Endothelial cell of hepatic sinusoid (primary cell): ENCODE results near the gene SETD5.

Experiments used
- in situ Hi-C: cut with HindIII; loops from 2 replicates; pipeline ENCODE4 v1.10.0; 2017; ENCODE audit warnings: low sequenced_read_pairs

SETD5 gene

DNA sequence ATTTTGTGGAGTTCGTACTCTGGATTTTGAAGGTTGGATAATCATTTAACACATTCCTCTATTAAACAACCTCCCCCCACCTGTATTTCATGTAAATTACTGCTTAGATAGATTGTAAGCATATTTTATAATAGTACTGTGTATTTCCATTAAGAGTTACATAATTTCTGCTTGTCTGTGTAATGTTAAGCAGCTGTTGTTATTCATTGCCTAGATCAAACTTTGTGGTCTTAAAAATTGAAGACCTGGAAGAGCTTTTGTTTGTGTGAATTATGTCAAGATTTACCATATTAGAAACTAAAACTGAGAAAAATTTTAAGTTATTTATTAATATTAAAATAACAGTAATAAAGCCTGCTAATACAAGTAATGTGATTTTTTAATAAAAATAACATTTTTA, 11.1 kb downstream of the SETD5 start:
- in situ Hi-C loops, result no loop called here

DNA sequence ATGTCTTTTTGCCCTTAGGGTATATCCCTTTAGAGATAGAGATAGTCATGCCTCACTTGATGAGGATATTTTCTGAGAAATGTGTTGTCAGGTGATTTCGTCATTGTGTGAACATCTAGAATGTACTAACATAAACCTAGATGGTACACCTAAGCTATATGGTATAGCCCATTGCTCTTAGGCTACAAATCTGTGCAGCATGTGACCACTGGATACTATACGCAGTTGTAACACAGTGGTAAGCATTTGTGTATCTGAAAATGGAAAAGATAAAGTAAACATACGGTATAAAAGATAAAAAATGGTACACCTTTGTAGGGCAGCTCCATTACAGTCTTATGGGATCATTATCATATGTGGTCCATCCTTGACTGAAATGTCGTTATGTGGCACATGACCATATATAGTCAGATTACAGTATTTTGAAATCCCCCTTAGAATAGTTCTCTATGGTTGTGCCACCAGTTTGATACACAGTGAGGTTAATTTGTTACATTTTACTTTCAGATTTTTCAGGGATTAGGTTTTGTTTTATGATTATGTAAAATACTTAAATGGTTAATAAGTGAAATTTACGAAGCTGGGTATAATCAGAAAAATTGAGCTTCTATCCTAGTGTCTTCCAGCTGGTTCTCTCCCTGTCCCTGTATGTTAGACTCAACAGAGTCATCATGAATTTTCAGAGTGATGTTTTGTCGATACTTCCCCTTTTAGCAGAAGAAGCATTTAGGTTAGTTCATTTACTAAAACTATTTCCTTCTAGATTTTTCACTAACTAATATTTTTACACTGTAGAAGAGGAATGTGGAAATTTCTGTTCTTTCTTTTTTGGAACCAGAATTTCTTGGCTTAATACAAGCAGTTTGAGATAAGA, 12.8 kb downstream of the SETD5 start:
- in situ Hi-C loops, result no loop called here

DNA sequence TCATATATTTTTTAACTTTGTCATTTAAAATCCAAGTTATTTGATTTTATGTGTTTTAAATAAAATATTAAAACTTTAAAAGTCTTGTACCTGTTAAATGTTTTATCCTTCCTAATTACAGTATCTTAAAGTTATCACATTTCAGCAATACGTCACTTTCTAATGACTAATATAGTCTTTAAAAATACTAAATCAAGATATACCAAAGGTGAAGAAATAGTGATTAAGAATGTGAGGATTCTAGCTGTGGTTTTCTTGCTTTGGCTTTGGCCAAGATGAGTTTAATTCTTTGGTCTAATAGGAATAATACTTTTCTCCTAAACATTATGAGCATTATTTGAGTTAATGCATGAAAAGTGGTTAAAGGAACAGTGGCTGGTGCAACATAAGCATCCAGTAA, 13.9 kb downstream of the SETD5 start:
- in situ Hi-C loops, result no loop called here

DNA sequence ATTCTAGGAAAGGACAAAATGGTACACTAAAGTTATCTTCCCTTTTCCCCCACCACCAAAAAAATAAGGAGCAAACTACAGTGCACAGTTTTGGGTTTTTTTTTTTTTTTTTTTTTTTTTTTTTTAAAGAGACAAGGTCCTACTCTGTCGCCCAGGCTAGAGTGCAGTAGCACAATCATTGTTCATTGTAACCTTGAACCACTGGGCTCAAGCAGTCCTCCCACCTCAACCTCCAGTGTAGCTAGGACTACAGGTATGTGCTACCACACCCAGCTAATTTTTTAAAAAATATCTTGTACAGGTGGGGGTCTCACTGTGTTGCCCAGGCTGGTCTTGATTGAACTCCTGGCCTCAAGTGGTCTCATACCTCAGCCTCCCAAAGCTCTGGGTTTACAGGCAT, 14.9 kb downstream of the SETD5 start:
- in situ Hi-C loops, result no loop called here

DNA sequence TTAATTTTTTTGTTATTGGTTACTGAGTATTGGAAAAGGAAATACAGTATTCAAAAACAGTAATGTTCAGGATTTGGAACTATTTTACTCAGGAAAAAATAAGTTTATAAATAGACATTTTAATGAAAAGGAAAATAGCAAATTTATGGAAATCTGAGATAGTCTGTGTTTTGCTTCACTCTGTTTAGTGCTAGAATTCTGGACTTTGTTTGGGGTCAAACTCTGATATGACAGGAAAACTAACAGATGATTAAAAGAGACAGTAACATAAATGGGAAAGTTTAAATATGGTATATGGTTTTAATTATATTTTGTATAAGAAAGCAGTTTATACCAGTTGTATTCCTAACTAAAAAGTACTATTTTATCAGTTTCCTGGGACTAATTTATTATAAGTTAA, 17.4 kb downstream of the SETD5 start:
- in situ Hi-C loops, result no loop called here

DNA sequence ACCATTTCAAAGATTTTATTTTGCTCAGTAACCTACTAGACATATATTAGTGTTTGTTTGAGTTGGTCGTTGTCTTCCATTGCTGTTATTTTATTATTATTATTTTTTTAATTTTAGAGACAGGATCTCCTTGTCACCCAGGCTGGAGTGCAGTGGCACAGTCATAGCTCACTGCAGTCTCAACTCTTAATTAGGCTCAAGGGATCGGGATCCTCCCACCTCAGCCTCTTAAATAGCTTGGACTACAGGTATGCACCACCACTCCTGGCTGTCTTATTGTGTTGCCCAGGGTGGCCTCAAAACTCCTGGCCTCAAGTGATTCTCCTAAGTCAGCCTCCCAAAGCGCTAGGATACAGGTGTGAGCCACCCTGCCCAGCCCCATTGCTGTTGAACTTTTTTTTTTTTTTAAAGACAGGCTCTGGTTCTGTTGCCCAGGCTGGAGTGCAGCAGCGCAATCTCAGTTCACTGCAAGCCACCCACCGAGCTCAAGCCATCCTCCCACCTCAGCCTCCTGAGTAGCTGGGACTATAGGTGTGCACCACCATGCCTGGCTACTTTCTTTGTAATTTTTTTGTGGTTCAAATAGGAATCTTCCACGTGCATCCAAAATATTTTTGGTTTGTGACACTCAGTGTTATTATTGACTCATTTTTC, 18.2 kb downstream of the SETD5 start:
- in situ Hi-C loops, result no loop called here

DNA sequence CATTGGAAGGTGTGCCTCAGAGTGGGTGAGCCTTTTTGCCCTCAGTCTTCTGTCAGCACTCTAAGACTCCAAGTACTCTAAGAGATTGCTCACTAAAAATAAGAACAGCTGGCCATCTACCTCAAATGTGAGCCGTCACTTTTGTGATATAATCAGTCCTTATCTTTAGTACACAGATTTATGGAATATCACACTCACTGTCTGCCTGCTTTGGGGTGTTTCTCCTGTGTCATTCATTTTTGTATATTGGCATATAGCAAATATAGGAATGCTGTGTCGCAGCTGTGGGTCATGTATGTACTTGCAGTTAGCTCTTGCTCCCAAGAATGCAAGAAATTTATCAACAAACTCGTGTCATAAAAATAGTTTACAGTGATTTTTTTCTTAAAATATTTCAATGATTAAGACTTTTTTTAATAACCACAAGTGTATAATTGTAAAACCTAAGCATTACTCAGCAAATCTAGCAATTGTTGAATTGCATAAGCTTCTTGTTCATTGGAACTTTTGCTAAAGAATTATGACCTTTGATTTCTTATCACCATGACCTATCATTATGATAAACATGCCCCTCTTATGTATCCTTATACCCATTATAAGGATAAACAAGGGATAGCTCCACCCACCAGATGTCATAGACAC, 18.8 kb downstream of the SETD5 start:
- in situ Hi-C loops, result no loop called here

DNA sequence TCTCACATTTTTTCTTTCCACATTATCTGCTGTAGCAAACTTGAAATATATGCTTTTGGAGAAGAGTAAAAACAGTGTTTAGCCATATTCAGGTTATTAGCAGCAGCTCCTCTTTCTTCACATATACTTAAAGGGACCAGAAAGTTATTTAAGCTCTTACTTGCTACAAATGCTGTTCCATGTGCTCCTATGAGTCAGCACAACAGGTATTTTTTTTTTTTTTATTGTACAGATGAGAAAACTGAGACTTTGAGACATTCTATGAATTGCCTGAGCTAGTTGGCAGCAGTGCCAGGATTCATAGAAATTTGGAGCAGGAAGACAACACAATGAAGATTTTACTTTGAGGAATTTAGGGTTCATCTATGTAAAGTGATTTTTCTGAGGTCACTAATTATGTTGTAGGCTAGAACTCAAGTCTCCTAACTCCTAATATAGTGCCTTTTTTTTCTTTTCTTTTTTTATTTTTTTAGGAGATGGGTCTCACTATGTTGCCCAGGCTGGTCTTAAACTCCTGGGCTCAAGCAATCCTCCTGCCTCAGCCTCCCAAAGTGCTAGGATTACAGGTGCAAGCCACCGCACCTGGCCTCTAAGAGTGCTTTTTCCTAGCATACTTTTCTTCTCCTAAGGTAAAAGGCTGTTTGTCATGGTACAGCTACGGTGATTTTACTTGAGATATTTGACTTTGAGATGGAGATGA, 23.6 kb downstream of the SETD5 start:
- in situ Hi-C loops, result no loop called here

DNA sequence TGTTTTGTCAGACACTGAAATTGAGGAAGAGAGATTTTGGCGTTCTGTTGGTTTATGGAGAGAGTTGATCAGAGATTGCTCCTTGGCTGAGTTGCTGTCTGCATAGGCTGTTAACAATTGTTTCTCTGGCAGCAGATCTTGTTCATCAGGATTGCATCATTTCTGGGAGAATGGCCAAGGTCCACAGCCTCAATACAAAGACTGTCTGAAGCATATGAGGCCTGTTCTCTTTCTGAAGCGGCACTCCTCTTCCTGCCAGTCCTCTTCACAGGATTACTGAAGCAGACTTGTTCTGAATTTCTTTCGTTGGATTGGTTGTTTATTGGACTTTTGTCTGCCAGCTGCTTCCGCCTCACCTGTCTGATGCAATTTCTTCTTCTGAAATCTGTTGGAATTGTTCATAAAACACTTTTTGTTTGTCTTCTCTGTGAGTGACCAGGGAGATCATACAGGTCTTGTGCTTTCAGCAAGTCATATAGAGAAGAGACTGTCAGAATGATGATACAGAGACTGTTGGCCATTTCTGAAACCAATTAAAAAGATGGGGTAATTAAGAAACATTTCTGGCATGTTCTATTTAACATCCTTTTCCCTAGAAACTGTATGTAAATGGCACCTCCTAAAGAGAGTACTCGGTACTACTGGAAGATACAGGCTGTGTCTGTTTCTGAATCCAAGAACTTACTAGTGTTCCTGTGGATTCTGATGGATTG, 25.5 kb downstream of the SETD5 start:
- in situ Hi-C loops, result no loop called here

DNA sequence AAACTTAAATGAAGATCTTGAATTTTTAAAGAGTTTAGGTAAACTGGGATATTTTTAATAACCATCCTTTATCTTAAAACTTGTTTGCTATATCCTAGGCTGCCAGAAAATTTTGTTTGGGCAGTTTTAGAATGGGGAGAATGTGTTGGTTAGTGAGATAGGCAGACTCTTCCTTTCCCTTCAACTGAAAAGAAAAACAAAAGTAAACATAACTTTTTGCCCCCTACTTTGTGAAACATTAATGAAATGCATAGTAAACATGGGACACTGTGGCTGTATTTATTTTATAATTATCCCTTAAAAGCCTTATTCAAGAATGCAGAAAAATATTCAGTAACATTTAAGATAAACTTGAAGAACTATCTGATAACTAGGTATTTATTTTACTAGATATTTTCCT, 31.0 kb downstream of the SETD5 start:
- in situ Hi-C loops, result no loop called here

DNA sequence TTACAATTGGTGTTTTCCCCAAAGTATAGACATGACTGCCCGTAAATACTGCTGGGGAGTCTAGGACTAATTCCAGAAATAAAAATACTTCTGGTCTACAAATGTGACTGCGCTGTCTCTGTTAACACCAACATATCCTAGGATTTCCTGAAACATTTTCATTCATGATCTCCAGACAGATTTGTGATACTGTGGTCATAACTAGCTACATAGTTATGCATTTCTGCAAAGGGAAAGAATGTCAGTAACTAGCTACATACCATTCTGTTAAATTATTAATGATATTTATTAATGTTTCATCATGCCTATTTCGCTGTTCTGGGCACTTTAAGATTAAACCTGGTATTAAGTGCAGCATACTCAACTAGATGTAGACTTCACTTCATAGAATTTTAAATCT, 33.3 kb downstream of the SETD5 start:
- in situ Hi-C loops, result no loop called here

DNA sequence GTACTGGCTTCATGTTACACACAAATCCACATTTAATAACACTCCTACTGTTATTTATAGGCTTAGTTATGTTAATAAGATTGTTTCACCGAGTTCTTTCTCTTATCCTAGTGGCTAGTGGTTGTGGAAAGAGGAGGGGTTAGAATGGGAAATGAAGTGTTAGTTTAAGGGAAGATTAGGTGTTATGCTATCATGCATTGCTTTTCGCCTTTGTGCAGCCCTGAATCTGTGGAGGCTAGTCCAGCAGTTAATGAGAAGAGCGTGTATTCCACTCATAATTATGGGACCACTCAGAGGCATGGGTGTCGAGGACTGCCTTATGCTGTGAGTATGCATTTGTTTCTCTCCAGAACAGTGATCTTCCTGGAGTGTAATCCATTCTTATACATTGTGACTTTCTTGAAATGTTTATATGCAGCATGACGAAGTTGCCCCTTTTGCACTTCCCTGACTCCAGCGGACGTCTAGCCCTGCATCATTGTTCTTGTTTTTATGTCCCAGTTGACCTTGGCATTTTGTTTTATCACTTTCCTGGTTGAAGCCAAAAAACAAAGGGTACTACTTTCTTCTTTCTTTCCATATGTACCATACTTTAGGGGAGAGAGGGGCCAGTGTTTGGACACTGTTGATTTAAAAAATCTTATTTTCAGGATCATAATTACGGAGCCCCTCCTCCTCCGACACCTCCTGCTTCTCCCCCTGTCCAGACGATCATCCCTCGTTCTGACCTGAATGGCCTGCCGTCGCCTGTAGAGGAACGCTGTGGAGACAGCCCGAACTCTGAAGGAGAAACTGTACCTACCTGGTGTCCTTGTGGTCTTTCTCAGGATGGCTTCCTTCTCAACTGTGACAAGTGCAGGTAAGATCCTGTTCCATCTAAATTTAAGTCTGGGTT, 36.5 kb downstream of the SETD5 start:
- in situ Hi-C loops, result no loop called here

DNA sequence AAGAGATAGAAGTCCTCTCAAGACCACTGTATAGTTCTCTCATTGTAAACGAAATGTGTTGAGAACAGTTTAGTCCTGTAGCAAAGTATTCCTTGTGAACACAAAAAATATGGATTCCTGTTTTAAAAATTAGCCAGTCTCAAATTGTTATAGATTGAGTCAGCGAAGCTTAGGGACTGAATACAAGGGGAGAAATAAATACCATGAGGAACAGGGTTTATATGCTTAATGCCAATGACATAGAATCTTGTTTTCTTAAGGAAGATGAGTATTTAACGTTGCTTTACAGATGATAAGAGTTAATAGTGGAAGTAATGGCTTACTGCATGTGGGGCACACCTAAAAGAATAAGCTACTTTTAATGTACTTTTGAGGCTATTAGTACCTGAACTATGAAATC, 37.9 kb downstream of the SETD5 start:
- in situ Hi-C loops, result no loop called here

DNA sequence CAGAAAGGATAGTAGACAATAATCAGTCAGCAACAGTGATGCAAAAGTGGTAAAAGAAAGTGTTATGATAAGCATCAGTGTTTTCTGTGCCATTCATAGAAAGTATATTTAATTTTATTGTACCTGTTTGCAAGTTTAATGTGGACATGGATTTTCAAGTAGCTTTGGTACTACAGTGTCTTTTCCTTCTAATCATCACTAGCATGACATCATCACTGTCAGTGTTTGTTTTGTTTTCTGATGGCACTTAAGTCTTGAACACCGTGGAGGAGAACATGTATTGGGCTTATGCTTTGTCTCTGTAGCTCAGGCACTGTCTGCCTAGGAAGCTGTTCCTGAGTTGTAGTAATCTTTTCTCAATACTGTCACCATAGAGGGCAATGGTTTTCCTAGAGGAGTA, 41.9 kb downstream of the SETD5 start:
- in situ Hi-C loops, result no loop called here

DNA sequence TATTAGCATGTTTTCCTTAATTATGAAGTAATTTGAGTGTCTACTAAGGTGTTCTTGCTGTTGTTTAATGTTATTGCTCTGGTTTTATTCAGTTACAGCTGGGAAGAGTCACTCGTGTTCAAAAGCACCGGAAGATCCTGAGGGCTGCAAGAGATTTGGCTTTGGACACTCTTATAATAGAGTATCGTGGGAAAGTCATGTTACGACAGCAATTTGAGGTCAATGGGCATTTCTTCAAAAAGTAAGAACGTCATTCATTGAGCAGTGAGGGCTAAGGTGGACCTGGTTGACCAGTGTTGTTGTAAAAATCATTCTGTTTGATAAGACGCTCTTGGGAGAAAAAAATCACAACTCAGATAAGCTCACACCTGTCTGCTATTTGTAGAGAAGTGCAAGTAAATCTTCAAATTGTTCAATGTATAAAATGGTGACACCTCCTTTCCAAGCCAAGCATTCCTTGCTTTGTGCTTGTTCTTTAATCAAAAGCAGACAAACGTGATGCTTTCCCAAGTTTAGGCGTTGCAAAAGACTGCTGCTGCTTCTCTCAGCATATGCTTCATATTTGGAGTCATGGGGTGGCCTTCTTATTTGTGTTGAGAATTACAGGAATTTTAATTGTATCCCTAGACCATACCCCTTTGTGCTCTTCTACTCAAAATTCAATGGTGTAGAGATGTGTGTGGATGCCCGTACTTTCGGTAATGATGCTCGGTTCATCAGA, 44.2 kb downstream of the SETD5 start:
- in situ Hi-C loops, result no loop called here

DNA sequence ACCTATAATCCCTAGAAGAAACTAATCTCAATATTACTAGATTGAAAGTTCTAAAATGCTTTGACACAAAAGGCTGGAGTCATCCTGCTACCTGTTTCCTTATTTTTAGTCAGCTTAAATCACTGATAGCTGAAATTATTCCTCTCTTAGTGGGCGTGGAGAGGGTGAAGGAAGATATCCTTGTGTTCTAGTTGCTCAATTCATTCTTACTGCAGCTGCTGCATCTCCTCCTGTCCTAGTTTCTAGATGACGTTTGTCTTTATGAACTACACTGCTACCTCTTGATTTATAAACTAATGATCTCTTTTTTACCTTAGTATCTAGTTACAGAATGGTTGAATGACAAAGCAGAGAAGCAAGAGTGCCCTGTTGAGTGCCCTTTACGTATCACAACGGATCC, 50.7 kb downstream of the SETD5 start:
- in situ Hi-C loops, result loop anchor here (5.0 kb wide), 2 partner anchors 34 to 71 kb away; no protein-coding TSS in a partner anchor

DNA sequence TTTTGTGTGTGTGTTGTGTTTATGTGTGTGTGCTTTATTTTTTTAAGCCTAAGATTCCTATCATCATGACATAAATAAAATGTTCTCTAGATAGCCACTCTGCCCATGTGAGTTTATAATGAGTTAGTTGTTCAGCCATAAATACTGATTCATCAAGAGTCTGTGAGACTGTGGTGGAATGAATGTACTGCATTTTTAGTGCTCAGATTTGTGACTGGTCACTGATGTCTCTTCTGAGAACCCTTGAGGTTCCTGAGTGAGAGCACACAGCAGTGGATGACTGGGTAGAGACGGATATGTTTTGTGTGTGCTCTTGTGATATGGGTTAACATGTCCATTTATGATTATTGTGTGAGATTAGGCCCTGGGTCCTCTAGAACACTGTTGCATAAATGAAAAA, 51.2 kb downstream of the SETD5 start:
- in situ Hi-C loops, result loop anchor here (5.0 kb wide), 2 partner anchors 34 to 71 kb away; no protein-coding TSS in a partner anchor

DNA sequence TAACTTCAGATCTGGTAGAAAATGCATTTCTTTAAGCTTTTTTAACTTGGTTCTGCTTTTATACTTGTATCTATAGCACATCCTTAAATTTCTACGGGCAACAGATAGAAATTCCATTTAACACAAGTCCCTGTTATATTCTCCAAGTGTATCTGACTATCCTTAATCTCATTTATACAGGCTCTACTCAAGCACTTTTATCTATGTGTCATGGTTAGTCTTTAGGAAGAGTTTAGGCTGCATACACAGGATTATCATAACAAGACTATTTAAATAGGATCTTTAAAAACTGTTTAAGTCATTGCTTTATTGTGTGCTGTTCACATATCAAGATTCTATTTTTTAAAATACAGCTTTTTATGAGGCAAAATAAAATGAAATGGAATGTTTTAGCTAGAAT, 52.7 kb downstream of the SETD5 start:
- in situ Hi-C loops, result no loop called here

DNA sequence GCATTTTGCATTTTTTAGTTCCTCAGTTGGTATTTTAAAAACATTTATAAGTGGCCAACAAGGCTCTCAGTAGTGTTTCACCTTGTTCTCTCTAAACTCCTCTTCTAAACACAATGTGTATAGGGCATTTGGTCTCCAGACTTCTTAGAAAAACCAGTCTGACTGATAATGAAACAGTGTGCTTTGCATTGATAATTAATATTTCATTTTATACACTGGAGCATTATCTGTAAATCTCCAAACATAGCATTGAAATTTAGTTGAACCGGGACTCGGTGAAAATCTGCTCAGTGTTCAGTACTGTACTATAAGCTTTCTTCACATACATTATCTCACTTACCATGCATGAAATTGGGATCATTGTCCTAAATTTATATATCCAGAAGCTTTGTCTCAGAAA, 53.6 kb downstream of the SETD5 start:
- in situ Hi-C loops, result no loop called here
